ENCODE measurements around the gene NUMA1.

DNA sequence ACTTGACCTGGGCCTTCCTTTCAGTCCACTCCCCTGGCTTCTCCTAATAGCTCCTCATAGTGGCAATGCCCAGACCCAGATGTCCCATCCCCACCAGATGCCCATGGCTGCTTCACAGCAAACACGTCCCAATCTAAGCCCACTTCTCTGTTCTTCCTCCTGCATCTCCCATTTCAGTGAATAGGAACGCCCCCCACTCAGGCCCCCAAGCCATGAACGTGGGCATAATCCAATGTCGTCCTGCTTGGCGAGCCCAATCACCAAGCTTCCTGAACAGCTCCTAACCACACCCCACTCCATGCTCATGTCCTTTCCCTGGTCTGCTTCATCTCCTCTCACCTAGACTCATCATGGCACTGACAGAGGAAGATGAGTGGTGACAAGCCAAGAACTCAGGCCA is 72.8 kb downstream of the NUMA1 start:
- TF ChIP-seq, protein P1, sequence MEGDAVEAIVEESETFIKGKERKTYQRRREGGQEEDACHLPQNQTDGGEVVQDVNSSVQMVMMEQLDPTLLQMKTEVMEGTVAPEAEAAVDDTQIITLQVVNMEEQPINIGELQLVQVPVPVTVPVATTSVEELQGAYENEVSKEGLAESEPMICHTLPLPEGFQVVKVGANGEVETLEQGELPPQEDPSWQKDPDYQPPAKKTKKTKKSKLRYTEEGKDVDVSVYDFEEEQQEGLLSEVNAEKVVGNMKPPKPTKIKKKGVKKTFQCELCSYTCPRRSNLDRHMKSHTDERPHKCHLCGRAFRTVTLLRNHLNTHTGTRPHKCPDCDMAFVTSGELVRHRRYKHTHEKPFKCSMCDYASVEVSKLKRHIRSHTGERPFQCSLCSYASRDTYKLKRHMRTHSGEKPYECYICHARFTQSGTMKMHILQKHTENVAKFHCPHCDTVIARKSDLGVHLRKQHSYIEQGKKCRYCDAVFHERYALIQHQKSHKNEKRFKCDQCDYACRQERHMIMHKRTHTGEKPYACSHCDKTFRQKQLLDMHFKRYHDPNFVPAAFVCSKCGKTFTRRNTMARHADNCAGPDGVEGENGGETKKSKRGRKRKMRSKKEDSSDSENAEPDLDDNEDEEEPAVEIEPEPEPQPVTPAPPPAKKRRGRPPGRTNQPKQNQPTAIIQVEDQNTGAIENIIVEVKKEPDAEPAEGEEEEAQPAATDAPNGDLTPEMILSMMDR (IDR thresholded peaks at IDR 0.05), result no peak
- no peak for TF ChIP-seq POLR2A (IDR thresholded peaks at IDR 0.05)
